Suppressor macrophage treated with lipopolysaccharide for 4 hours (primary cell): Measurements from ENCODE around the gene TBC1D3B.
A peak's percentile ranks its signal among the peaks of the same experiment; 100 is the strongest.
"Not testable (repeated sequence)": the region's sequence is repeated elsewhere in the genome, so short reads cannot be mapped to it uniquely, and the experiment has no call there.

Source experiments
- DNase-seq: peaks from one replicate; pipeline ENCODE4 v3.0.0-alpha.2; 2020

The TBC1D3B gene

GRCh38 chr17:36176536-36176935 is at the start of gene TBC1D3B:
TBC1D3B (minus strand) TSS chr17:36176636; CDS start chr17:36175050, 1,586 bp downstream.
- DNase-seq = not testable (repeated sequence)

- DNase-seq = peak; percentile 60
Observed at GRCh38 chr17:36222967-36223366, 46.5 kb upstream of the TBC1D3B start.

DNA sequence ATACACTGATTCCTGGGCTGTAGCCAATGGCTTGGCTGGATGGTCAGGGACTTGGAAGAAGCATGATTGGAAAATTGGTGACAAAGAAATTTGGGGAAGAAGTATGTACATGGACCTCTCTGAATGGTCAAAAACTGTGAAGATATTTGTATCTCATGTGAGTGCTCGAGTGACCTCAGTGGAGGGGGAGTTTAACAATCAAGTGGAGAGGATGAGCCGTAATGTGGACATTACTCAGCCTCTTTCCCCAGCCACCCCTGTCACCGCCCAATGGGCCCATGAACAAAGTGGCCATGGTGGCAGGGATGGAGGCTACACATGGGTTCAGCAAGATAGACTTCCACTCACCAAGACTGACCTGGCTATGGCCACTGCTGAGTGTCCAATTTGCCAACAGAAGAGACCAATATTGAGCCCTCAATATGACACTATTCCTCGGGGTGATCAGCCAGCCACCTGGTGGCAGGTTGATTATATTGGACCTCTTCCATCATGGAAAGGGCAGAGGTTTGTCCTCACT is 45.2 kb upstream of the TBC1D3B start:
- DNase-seq = peak; percentile 58

GRCh38 chr17:36220737-36221580 is 44.5 kb upstream of the TBC1D3B start:
- DNase-seq = peak; percentile 42

- not testable (repeated sequence) for DNase-seq
Observed at GRCh38 chr17:36219556-36219955, 43.1 kb upstream of the TBC1D3B start.

DNA sequence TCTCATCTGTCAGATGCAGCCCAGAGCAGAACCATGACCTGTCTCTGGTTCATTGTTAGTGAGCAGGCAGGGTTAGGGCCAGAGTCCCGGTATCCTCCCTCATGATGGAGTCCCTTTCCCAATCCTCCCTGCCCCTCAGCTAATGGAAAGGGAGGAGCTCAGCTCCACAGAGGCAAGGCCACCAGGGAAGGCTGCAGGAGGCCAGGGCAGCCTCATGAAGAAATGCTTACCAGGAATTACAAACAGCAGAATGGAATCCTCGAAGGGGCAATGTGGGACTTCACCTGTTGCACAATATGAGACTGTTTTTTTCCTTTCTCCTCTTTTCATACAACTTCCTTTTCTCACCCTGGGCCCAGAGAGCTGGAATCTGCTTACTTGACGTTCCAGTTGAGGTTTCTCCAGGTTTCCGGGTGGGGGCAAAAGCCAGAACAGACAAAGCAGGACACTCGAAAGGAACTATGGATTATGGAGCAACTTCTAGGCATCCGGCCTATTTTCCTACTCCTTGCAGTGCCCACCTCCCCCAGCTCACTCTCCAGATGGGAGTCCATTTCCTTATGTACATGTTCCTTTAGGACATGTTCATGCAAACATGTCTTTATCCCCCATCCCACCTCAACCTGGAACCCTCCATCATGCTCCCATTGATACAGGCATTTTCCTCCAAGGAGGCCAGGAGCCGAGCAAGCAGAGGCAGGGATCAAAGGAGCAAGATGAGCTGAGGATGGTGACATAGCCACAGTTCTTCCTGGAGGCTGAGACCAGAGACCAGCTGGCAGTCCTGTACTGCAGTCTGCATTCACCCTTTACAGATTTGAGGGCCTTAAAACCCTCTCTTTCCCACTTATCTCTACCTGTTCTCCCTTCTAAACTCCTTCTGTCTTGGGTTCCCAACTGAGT is 39.2 kb upstream of the TBC1D3B start:
- peak; percentile 89 for DNase-seq

DNA sequence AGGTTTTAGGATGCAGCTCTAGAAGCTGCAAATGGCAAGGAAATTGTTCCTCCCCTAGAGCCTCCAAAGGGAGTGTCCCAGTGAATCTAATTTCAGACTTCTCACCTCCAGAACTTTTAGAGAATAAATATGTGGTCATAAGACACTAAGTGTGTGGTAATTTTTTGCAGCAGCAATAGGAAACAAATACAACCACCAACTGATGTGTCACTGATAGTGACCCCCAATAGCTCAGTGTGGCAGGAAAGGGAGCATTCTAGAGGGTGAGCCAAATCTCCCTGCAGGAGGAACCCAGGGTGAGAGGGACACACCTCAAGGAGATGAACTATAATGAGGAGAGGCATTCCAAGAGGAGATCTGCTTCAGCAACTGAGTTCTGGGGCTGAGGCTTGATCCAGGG is 38.5 kb upstream of the TBC1D3B start:
- peak; percentile 41 for DNase-seq

GRCh38 chr17:36213695-36214094 is 37.3 kb upstream of the TBC1D3B start:
- peak; percentile 23 for DNase-seq

DNA sequence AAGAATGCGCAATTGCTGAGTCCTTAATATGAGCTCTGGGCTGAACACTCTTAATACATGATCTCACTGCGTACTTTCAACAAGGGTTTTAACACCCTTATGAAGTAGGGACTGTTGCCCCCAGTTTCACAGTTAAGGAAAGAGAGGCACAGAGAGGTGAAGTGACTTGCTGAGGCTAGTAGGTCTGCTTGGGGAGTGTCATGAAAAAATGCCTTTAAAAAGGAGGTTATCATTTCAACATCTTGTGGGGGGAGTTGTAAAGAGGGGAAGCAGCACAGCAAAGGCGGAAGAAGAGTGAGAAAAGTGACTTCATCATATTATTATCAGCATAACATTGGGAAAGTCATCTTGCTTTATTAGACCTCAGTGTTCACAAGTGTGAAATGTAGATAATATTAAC is 36.5 kb upstream of the TBC1D3B start:
- peak; percentile 83 for DNase-seq

DNA sequence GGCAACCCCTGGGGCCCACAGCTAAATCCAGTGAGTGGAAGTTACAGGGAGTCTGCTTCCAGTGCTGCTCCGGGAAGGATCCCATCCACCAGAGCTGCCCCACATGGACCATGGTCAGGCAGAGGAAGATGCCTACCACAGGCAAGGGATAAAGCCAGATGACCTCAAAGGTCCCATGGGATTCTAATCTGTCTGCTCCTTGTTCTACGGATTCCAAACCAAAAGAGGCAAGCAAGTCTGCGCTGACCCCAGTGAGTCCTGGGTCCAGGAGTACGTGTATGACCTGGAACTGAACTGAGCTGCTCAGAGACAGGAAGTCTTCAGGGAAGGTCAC is 35.8 kb upstream of the TBC1D3B start:
- DNase-seq = no peak

- DNase-seq = peak; percentile 96
Observed at GRCh38 chr17:36211484-36212271, 35.2 kb upstream of the TBC1D3B start.

DNA sequence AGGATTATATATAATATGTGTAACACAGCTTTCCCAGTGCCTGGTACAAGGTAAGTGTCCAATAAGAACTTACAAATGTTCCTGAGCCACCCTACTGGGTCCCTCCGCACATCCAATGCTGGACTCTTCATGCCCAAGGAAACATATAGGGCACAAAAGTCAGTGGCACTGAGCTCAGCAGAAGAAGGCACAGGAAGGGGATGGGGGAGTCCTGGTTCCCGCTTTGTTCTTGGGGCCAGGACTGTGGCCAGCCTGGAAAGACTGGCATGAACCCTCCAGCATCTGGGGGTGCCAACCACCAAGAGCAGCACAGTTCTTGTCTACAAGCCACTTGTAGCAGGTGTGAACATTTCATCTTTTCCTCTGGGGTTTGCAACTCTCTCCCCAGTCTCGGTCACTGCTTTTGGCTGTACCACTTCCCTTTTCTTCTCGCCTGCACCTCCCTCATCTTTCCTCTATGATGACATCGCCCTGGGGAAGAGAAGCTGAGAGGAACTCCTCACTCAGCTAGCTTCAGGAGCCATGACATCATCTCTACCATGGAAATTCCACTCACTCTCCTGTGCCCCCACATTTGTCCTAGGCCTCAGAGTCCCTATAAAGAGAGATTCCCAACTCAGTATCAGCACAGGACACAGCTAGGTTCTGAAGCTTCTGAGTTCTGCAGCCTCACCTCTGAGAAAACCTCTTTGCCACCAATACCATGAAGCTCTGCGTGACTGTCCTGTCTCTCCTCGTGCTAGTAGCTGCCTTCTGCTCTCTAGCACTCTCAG is 34.2 kb upstream of the TBC1D3B start, which contains the start of gene CCL4L2:
CCL4L2 (plus strand) TSS at position 625 of the 773 bp plus-strand sequence.
- DNase-seq = peak; percentile 93

DNA sequence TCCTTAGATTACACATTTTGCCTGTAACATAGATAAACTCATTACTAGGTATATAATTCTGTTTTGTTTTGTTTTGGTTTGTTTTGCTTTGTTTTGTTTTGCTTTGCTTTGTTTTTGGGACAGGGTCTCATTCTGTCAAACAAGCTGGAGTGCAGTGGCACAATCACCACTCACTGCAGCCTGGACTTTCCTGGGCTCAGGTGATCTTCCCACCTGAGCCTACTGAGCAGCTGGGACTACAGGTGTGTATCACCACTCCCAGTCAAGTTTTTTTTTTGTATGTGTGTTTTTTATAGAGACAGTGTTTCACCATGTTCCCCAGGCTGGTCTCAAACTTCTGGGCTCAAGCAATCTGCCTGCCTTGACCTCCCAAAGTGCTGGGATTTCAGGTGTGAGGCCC is 33.1 kb upstream of the TBC1D3B start:
- DNase-seq = no peak

- not testable (repeated sequence) for DNase-seq
Observed at GRCh38 chr17:36207383-36207782, 30.9 kb upstream of the TBC1D3B start.

DNA sequence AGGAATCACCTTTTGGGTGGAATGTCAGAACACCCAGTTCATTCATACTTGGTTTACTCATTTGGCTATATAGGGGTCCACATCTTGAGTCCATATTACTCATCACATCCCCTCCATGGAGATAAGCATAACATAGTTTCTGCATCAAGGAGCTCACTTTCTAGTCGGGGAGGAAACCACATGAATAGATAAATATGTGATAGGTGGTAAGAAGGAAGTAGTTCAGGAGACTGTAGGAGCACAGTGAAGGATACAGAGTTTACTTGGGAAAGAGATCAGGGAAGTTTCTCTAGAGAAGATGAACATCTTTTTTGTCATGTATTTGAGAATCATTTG is 30.0 kb upstream of the TBC1D3B start:
- DNase-seq = peak; percentile 23

GRCh38 chr17:36205637-36206485 is 29.4 kb upstream of the TBC1D3B start:
- DNase-seq = peak; percentile 39

- peak; percentile 9 for DNase-seq
Observed at GRCh38 chr17:36204724-36205500, 28.5 kb upstream of the TBC1D3B start.

DNA sequence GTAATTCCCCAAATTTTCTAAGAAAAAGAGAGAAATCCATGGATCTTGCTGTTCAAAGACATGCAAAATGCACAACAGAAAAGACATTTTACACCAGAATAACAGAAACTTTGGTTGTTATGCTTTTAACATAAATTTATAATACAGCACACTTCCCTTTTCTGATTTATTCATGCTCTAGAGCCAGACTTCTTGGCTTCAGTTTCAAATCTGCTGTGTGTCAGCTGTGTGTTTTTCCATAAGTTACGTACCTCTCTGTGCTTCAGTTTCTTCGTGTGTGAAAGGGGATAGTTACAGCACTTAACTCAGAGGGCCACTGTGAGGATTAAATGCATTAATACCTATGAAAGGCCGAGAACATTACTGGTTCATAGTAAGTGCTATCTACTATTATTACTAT is 26.9 kb upstream of the TBC1D3B start:
- DNase-seq = peak; percentile 75

GRCh38 chr17:36201506-36201905 is 25.1 kb upstream of the TBC1D3B start:
- DNase-seq = peak; percentile 58

DNA sequence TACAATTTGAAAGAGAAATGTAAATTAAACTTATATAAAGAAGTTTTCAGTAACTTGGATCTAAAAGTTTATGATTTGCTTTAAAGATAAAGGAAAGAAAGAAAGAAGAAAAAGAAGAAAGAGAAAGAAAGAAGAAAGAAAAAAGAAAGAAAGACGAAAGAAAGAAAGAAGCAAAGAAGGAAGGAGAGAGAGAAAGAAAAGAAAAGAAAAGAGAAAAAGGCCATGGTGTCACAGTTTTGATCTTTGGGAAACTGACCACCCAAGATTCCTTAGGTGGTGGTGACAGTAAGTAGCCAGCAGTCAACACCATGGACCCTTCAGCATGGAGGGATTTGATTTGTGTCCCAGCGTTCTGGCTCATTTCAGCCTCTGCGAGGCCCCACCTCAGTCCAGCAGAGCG is 24.7 kb upstream of the TBC1D3B start:
- DNase-seq = not testable (repeated sequence)
